HFFc6 (cell line): ENCODE results near the gene CDK5RAP3. TPM values are rescaled to one million over a fixed set of nuclear protein-coding genes. Genes with fewer than 3 reads are reported as not detected.

Experiments
- DNase-seq: peaks from one replicate; pipeline ENCODE4 v3.0.0-alpha.2; 2018
- H3K27ac Mint-ChIP-seq: 2 replicates; pipeline ENCODE4 v1.8.0; 2020; ENCODE audit warnings: mild to moderate bottlenecking, mixed read lengths
- H3K27me3 Mint-ChIP-seq: 2 replicates; pipeline ENCODE4 v1.8.0; 2021; ENCODE audit warnings: mild to moderate bottlenecking, moderate library complexity, mixed read lengths; ENCODE audit not compliant: insufficient read depth
- H3K36me3 Mint-ChIP-seq: 2 replicates; pipeline ENCODE4 v1.8.0; 2021; ENCODE audit warnings: low read depth, mixed read lengths
- H3K4me1 Mint-ChIP-seq: 2 replicates; pipeline ENCODE4 v1.8.0; 2020; ENCODE audit warnings: low read depth, mixed read lengths
- H3K4me3 Mint-ChIP-seq: 2 replicates; pipeline ENCODE4 v1.8.0; 2020; ENCODE audit warnings: mild to moderate bottlenecking, moderate library complexity, mixed read lengths
- H3K9me3 Mint-ChIP-seq: 2 replicates; pipeline ENCODE4 v1.8.0; 2020; ENCODE audit warnings: mild to moderate bottlenecking, mixed read lengths
- CTCF ChIP-seq: fragments of 200-600 bp; sonication (generic); IDR thresholded peaks from 2 replicates; pipeline ENCODE4 v1.5.0; 2021; ENCODE audit warnings: antibody characterized with exemption, mild to moderate bottlenecking
- total RNA-seq, 6 experiments: library from RNA; stranded (reverse); fragmentation: NEBNext Ultra II Directional; extraction: Animal tissue kit (Norgen Biotek cat#: 25700); gene quantifications; 2 replicates in 1 of 6; 3 replicates in 5 of 6; pipeline ENCODE4 v1.2.3, GENCODE V29; 2021

The CDK5RAP3 gene
- total RNA-seq, 6 experiments from 2014 or later: 78.4 to 91.3 (median 81.8) TPM

- H3K27ac Mint-ChIP-seq: 0 out of 2 replicates have a peak overlapping the region, but pooled peaks have one; percentile 4
- no peaks in the 10 kb centered on the region for H3K9me3 Mint-ChIP-seq
- peaks cover 11% of the 10 kb centered on the region; the same call in 1 of the 2 replicates for H3K36me3 Mint-ChIP-seq
- peaks cover 32% of the 10 kb centered on the region for H3K4me1 Mint-ChIP-seq
- DNase-seq: no peak
- H3K4me3 Mint-ChIP-seq: no peak overlapping the region
- peaks cover 3% of the 10 kb centered on the region; the same call in 1 of the 2 replicates for H3K27me3 Mint-ChIP-seq
- TF ChIP-seq CTCF: no peak
These were observed 4.8 kb upstream of the CDK5RAP3 start for GRCh38 chr17:47966079-47966519.

- Mint-ChIP-seq H3K36me3 (no peaks in the 10 kb centered on the region), H3K4me3 (peak overlapping the region; percentile 52), H3K9me3 (no peaks in the 10 kb centered on the region), H3K4me1 (peaks cover 38% of the 10 kb centered on the region), H3K27ac (peak overlapping the region; percentile 98), H3K27me3 (peaks cover 2% of the 10 kb centered on the region; the same call in 1 of the 2 replicates)
- no peak for TF ChIP-seq CTCF
- peak; percentile 77 for DNase-seq
These were observed 3.2 kb upstream of the CDK5RAP3 start for GRCh38 chr17:47967607-47968252.

- Mint-ChIP-seq H3K27me3 (no peaks in the 10 kb centered on the region), H3K36me3 (no peaks in the 10 kb centered on the region), H3K4me1 (peaks cover 38% of the 10 kb centered on the region), H3K9me3 (no peaks in the 10 kb centered on the region), H3K4me3 (no peak overlapping the region), H3K27ac (no peak overlapping the region)
- DNase-seq: no peak
- no peak for TF ChIP-seq CTCF
These were observed 2.1 kb upstream of the CDK5RAP3 start for GRCh38 chr17:47968836-47969235.

GRCh38 chr17:47969930-47970724 is 786 bp upstream of the CDK5RAP3 start:
- Mint-ChIP-seq H3K9me3 (no peaks in the 10 kb centered on the region), H3K27ac (peak overlapping the region; percentile 34)

GRCh38 chr17:47973541-47973940 is 2.6 kb downstream of the CDK5RAP3 start:
- Mint-ChIP-seq H3K4me1 (peaks cover 20% of the 10 kb centered on the region), H3K36me3 (0 out of 2 replicates have a peak, but pooled peaks cover 1% of the 10 kb centered on the region), H3K4me3 (no peak overlapping the region), H3K9me3 (no peaks in the 10 kb centered on the region), H3K27me3 (no peaks in the 10 kb centered on the region; the same call in 1 of the 2 replicates), H3K27ac (no peak overlapping the region)
- DNase-seq: no peak
- no peak for TF ChIP-seq CTCF

More at GRCh38 chr17:47969930-47970724, 786 bp upstream of the CDK5RAP3 start:
- no peaks in the 10 kb centered on the region for H3K36me3 Mint-ChIP-seq
- H3K4me1 Mint-ChIP-seq: peaks cover 38% of the 10 kb centered on the region
- H3K4me3 Mint-ChIP-seq: peak overlapping the region; percentile 97
- no peak for TF ChIP-seq CTCF
- H3K27me3 Mint-ChIP-seq: no peaks in the 10 kb centered on the region
- no peak for DNase-seq
